H9 (cell line): ENCODE measurements around the gene LAYN. TPM values are rescaled to one million over a fixed set of nuclear protein-coding genes. Genes with fewer than 3 reads are reported as not detected.

ENCODE experiments used
- DNase-seq: peaks from one replicate; pipeline ENCODE4 v3.0.0-alpha.2; 2017
- H2AFZ ChIP-seq: one replicate; pipeline ENCODE4 v1.6.1; 2013; ENCODE audit warnings: mild to moderate bottlenecking, low read length, control low read depth, moderate library complexity
- H2AK5ac ChIP-seq: 2 replicates; pipeline ENCODE4 v1.6.1; 2013; ENCODE audit warnings: low read length, control low read depth, mixed read lengths; ENCODE audit not compliant: insufficient read length
- H2BK120ac ChIP-seq: one replicate; pipeline ENCODE4 v1.6.1; 2013; ENCODE audit warnings: low read depth, mild to moderate bottlenecking, low read length, control low read depth, inconsistent platforms; ENCODE audit not compliant: poor library complexity, severe bottlenecking
- H2BK12ac ChIP-seq: 2 replicates; pipeline ENCODE4 v1.6.1; 2013; ENCODE audit warnings: low read length, control low read depth, mixed read lengths, low read depth; ENCODE audit not compliant: insufficient read length
- H2BK15ac ChIP-seq: 2 replicates; pipeline ENCODE4 v1.6.1; 2013; ENCODE audit warnings: low read depth, low read length, control low read depth
- H2BK20ac ChIP-seq: one replicate; pipeline ENCODE4 v1.6.1; 2013; ENCODE audit warnings: low read depth, mild to moderate bottlenecking, low read length, control low read depth, inconsistent platforms; ENCODE audit not compliant: poor library complexity, severe bottlenecking
- H2BK5ac ChIP-seq: 2 replicates; pipeline ENCODE4 v1.6.1; 2013; ENCODE audit warnings: low read length, control low read depth, mixed read lengths; ENCODE audit not compliant: insufficient read length
- H3K14ac ChIP-seq: 2 replicates; pipeline ENCODE4 v1.6.1; 2013; ENCODE audit warnings: low read length, control low read depth; ENCODE audit not compliant: insufficient read depth
- H3K18ac ChIP-seq: 2 replicates; pipeline ENCODE4 v1.6.1; 2013; ENCODE audit warnings: low read depth, mild to moderate bottlenecking, mixed read lengths, low read length, control low read depth; ENCODE audit not compliant: insufficient read length
- H3K23ac ChIP-seq: 2 replicates; pipeline ENCODE4 v1.6.1; 2013; ENCODE audit warnings: low read length, control low read depth, mixed read lengths, low read depth; ENCODE audit not compliant: insufficient read length
- H3K23me2 ChIP-seq: 2 replicates; pipeline ENCODE4 v1.6.1; 2013; ENCODE audit warnings: low read depth, mild to moderate bottlenecking, mixed read lengths, low read length, control low read depth; ENCODE audit not compliant: insufficient read length, poor library complexity, severe bottlenecking
- H3K27ac ChIP-seq: 2 replicates; pipeline ENCODE4 v1.5.1; 2013; ENCODE audit warnings: low read length, control low read depth, mixed read lengths, low read depth; ENCODE audit not compliant: insufficient read length
- H3K27me3 ChIP-seq: 2 replicates; pipeline ENCODE4 v1.6.1; 2013; ENCODE audit warnings: low read length, control low read depth, inconsistent platforms; ENCODE audit not compliant: insufficient read depth
- H3K4ac ChIP-seq: 2 replicates; pipeline ENCODE4 v1.6.1; 2013; ENCODE audit warnings: low read depth, mild to moderate bottlenecking, control low read depth, inconsistent platforms, low read length, moderate library complexity
- H3K4me1 ChIP-seq: 2 replicates; pipeline ENCODE4 v1.6.1; 2013; ENCODE audit warnings: low read length, control low read depth, inconsistent platforms; ENCODE audit not compliant: insufficient read depth
- H3K4me2 ChIP-seq: 2 replicates; pipeline ENCODE4 v1.6.1; 2013; ENCODE audit warnings: low read length, control low read depth, mixed read lengths; ENCODE audit not compliant: insufficient read length, insufficient read depth
- H3K56ac ChIP-seq: 2 replicates; pipeline ENCODE4 v1.6.1; 2013; ENCODE audit warnings: low read depth, mild to moderate bottlenecking, mixed read lengths, low read length, control low read depth; ENCODE audit not compliant: insufficient read length
- H3K79me1 ChIP-seq: 2 replicates; pipeline ENCODE4 v1.6.1; 2013; ENCODE audit warnings: low read depth, mild to moderate bottlenecking, moderate library complexity, low read length, control low read depth, inconsistent platforms; ENCODE audit not compliant: insufficient read depth, poor library complexity, severe bottlenecking
- H3K79me2 ChIP-seq: 2 replicates; pipeline ENCODE4 v1.6.1; 2013; ENCODE audit warnings: low read length, control low read depth, inconsistent platforms; ENCODE audit not compliant: insufficient read depth
- H3K9ac ChIP-seq: 2 replicates; pipeline ENCODE4 v1.6.1; 2013; ENCODE audit warnings: low read length, control low read depth, mixed read lengths; ENCODE audit not compliant: insufficient read length; ENCODE audit errors: extremely low read depth
- H3K9me3 ChIP-seq: one replicate; pipeline ENCODE4 v1.6.1; 2013; ENCODE audit warnings: low read depth, low read length, inconsistent platforms; ENCODE audit not compliant: control insufficient read depth
- H3T11ph ChIP-seq: one replicate; pipeline ENCODE4 v1.6.1; 2013; ENCODE audit warnings: mild to moderate bottlenecking, low read length, control low read depth, inconsistent platforms
- H4K20me1 ChIP-seq: one replicate; pipeline ENCODE4 v1.6.1; 2013; ENCODE audit not compliant: control insufficient read depth, insufficient read length, insufficient read depth
- H4K5ac ChIP-seq: 2 replicates; pipeline ENCODE4 v1.6.1; 2013; ENCODE audit warnings: low read depth, mild to moderate bottlenecking, mixed read lengths, low read length, control low read depth; ENCODE audit not compliant: insufficient read length
- H4K8ac ChIP-seq: replicated peaks from 2 replicates; pipeline ENCODE4 v1.6.1; 2013; ENCODE audit warnings: low read length, control low read depth, mixed read lengths, low read depth; ENCODE audit not compliant: insufficient read length
- H4K91ac ChIP-seq: 2 replicates; pipeline ENCODE4 v1.6.1; 2013; ENCODE audit warnings: low read depth, mild to moderate bottlenecking, moderate library complexity, mixed read lengths, low read length, control low read depth; ENCODE audit not compliant: insufficient read length
- H3K27ac Mint-ChIP-seq, 3 experiments: 2 replicates in 2 of 3; 3 replicates in 1 of 3; pipeline ENCODE4 v1.8.0; 2020 to 2021; ENCODE audit warnings: mixed read lengths in 3 of 3, mild to moderate bottlenecking in 1 of 3, moderate library complexity in 1 of 3
- H3K27me3 Mint-ChIP-seq: 2 replicates; pipeline ENCODE4 v1.8.0; 2021; ENCODE audit warnings: low read depth, mild to moderate bottlenecking, moderate library complexity, mixed read lengths
- H3K36me3 Mint-ChIP-seq, 3 experiments: 2 replicates in 2 of 3; 3 replicates in 1 of 3; pipeline ENCODE4 v1.8.0; 2020 to 2021; ENCODE audit warnings: low read depth in 3 of 3, mixed read lengths in 3 of 3; ENCODE audit not compliant: insufficient read depth in 1 of 3
- H3K4me1 Mint-ChIP-seq, 2 experiments: 2 replicates each; pipeline ENCODE4 v1.8.0; 2020; ENCODE audit warnings: mixed read lengths in 2 of 2
- H3K4me3 Mint-ChIP-seq, 2 experiments: 2 replicates in 1 of 2; 3 replicates in 1 of 2; pipeline ENCODE4 v1.8.0; 2020 to 2021; ENCODE audit warnings: mild to moderate bottlenecking in 2 of 2, mixed read lengths in 2 of 2, moderate library complexity in 1 of 2
- H3K9me3 Mint-ChIP-seq, 2 experiments: 2 replicates in 1 of 2; 3 replicates in 1 of 2; pipeline ENCODE4 v1.8.0; 2020; ENCODE audit warnings: mild to moderate bottlenecking in 2 of 2, mixed read lengths in 2 of 2, moderate library complexity in 1 of 2
- WGBS: extraction: QIAGEN DNeasy Blood & Tissue Kit; methylation state at CpG from one replicate; pipeline ENCODE4 v1.1.7; 2013; ENCODE audit warnings: missing lambda C conversion rate, low lambda C conversion rate, mixed read lengths; ENCODE audit not compliant: insufficient read length; ENCODE audit errors: extremely low coverage; 5-methylcytosine and 5-hydroxymethylcytosine counted together
- total RNA-seq: library from RNA; stranded (reverse); gene quantifications from 2 replicates; pipeline ENCODE4 v1.2.1, GENCODE V29; 2021
- TF ChIP-seq, protein P1 (sequence below): fragments of 200-600 bp; sonication (generic); conservative IDR thresholded peaks from 3 replicates; pipeline ENCODE4 v1.8.0; 2021; ENCODE audit warnings: antibody characterized with exemption, mild to moderate bottlenecking

LAYN gene
- total RNA-seq, 1 experiment from 2014 or later: 3.1 TPM

DNA sequence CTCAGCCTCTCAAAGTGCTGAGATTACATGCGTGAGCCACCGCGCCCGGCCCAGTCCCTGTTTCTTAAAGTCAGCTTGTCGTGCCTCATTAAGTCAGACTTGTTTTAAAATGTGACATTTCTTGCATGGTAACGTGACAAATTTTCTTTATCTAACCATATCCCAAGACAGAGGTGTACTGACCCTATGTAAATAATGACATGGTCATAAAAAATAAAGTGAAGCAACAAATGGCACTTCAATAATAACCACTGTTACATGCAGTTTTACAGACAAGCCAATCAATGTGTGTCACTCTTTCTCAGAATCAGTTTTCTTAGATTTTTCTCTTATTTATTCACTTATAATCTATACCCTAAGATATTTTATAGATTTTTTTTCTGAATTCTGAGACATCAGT is 35.2 kb downstream of the LAYN start:
- no peak overlapping the region for H2BK5ac ChIP-seq
- no peak for DNase-seq
- H3K9me3 Mint-ChIP-seq: no peaks in the 10 kb centered on the region

More for the DNA sequence above, 35.2 kb downstream of the LAYN start:
- Mint-ChIP-seq H3K4me3 (no peak overlapping the region), H3K27me3 (no peaks in the 10 kb centered on the region), H3K4me1 (peaks cover 4 to 9% of the 10 kb centered on the region in 2 experiments), H3K27ac (no peak overlapping the region), H3K36me3 (no peaks in the 10 kb centered on the region)
- Histone ChIP-seq H3K23ac (no peak overlapping the region), H2AK5ac (no peak overlapping the region), H2BK12ac (no peak overlapping the region), H3K18ac (no peak overlapping the region), H3K79me1 (no peaks in the 10 kb centered on the region), H2BK120ac (no peak overlapping the region), H3K9ac (no peak overlapping the region), H3K79me2 (no peaks in the 10 kb centered on the region), H2BK15ac (no peak overlapping the region), H2AFZ (no peak overlapping the region), H3K27me3 (no peaks in the 10 kb centered on the region), H3K4me1 (no peaks in the 10 kb centered on the region), H3K4me2 (no peak overlapping the region), H3K9me3 (no peaks in the 10 kb centered on the region), H4K91ac (no peak overlapping the region), H4K8ac (no peak overlapping the region), H3K23me2 (no peaks in the 10 kb centered on the region), H3K4ac (no peak overlapping the region), H3K27ac (no peak overlapping the region), H3T11ph (no peak overlapping the region), H3K56ac (no peak overlapping the region), H4K5ac (no peak overlapping the region), H2BK20ac (no peak overlapping the region), H3K14ac (no peak overlapping the region), H4K20me1 (no peaks in the 10 kb centered on the region)
- WGBS: no CpG with 5 or more reads among the region's 6 CpGs
- TF ChIP-seq, protein P1, sequence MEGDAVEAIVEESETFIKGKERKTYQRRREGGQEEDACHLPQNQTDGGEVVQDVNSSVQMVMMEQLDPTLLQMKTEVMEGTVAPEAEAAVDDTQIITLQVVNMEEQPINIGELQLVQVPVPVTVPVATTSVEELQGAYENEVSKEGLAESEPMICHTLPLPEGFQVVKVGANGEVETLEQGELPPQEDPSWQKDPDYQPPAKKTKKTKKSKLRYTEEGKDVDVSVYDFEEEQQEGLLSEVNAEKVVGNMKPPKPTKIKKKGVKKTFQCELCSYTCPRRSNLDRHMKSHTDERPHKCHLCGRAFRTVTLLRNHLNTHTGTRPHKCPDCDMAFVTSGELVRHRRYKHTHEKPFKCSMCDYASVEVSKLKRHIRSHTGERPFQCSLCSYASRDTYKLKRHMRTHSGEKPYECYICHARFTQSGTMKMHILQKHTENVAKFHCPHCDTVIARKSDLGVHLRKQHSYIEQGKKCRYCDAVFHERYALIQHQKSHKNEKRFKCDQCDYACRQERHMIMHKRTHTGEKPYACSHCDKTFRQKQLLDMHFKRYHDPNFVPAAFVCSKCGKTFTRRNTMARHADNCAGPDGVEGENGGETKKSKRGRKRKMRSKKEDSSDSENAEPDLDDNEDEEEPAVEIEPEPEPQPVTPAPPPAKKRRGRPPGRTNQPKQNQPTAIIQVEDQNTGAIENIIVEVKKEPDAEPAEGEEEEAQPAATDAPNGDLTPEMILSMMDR: no peak
